Gastroesophageal sphincter (tissue), 3 donors: Measurements from ENCODE around the gene PIGR.

Source experiments
- EP300 ChIP-seq: sonication (generic); formaldehyde crosslinking; IDR thresholded peaks from one replicate; pipeline ENCODE4 v1.6.1; 2017; ENCODE audit warnings: antibody characterized with exemption, mild to moderate bottlenecking
- POLR2A ChIP-seq, 2 donors: fragments of 450-650 bp; IDR thresholded peaks; one replicate each; pipeline ENCODE4 v1.6.1; 2017; ENCODE audit warnings: antibody characterized with exemption in 2 of 2, mild to moderate bottlenecking in 2 of 2, moderate library complexity in 1 of 2
- TF ChIP-seq, protein P1 (sequence below), 4 experiments: fragments of 200-600 bp in 2 of 4; fragments of 450-650 bp in 2 of 4; sonication (generic) in 1 of 4; IDR thresholded peaks; one replicate each; pipeline ENCODE4 v1.5.1; 2017 to 2019; ENCODE audit warnings: antibody characterized with exemption in 4 of 4, mild to moderate bottlenecking in 2 of 4, moderate library complexity in 2 of 4

DNA sequence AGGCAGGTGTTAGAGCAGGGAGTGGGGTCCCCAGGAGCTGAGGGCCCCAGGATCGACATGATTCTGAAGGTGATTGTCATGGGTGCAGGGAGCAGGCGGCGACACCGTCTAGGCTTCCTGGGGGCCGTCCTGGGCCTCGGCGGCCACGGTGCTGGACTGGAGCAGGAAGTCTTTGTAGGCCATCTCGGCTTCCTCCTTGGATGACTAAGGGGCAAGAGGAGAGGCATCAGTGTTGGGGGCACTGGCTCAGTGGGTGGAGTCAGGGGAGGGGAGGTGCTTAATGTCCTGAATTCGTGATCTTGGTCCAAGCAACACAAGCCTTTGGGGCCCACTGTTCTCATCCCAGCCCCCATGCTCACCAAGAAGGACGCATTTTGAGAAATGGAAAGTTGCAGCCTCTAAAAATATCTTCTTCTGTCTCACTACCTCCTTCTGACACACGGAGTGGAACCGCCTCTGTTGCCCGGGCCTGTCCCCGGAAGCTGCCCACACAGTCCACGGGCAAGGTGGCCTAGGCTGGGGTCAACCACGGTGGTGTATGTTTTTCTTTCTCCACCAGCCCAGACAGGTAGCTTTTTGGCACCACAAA, 16.0 kb downstream of the PIGR start:
- TF ChIP-seq, protein P1, sequence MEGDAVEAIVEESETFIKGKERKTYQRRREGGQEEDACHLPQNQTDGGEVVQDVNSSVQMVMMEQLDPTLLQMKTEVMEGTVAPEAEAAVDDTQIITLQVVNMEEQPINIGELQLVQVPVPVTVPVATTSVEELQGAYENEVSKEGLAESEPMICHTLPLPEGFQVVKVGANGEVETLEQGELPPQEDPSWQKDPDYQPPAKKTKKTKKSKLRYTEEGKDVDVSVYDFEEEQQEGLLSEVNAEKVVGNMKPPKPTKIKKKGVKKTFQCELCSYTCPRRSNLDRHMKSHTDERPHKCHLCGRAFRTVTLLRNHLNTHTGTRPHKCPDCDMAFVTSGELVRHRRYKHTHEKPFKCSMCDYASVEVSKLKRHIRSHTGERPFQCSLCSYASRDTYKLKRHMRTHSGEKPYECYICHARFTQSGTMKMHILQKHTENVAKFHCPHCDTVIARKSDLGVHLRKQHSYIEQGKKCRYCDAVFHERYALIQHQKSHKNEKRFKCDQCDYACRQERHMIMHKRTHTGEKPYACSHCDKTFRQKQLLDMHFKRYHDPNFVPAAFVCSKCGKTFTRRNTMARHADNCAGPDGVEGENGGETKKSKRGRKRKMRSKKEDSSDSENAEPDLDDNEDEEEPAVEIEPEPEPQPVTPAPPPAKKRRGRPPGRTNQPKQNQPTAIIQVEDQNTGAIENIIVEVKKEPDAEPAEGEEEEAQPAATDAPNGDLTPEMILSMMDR (IDR thresholded peaks at IDR 0.05): no peak
- TF ChIP-seq POLR2A (IDR thresholded peaks at IDR 0.05) (no peak), EP300 (no peak)
